BE2C (cell line): ENCODE data around the gene SLC26A9.
A peak's percentile ranks its signal among the peaks of the same experiment; 100 is the strongest.

Source experiments
- DNase-seq: peaks from one replicate; pipeline ENCODE4 v3.0.0-alpha.2; 2020
- H3K27me3 ChIP-seq: fragments of 250-450 bp; sonication (Bioruptor Pico); 2 replicates; pipeline ENCODE4 v1.5.1; 2020; ENCODE audit warnings: mild to moderate bottlenecking
- H3K36me3 ChIP-seq: fragments of 250-450 bp; sonication (Bioruptor Pico); 2 replicates; pipeline ENCODE4 v1.5.1; 2020; ENCODE audit warnings: mild to moderate bottlenecking
- H3K4me1 ChIP-seq: fragments of 250-450 bp; sonication (Bioruptor Pico); 2 replicates; pipeline ENCODE4 v1.5.1; 2020
- H3K4me3 ChIP-seq: 2 replicates; pipeline ENCODE4 v1.5.1; 2011; ENCODE audit warnings: low read depth, low read length
- H3K9me3 ChIP-seq: fragments of 250-450 bp; sonication (Bioruptor Pico); 2 replicates; pipeline ENCODE4 v1.5.1; 2020
- TF ChIP-seq, protein P1 (sequence below): IDR thresholded peaks from 2 replicates; pipeline ENCODE4 v1.5.1; 2012; ENCODE audit warnings: mild to moderate bottlenecking, low read depth, low read length

The SLC26A9 gene

GRCh38 chr1:205979301-205979700 is 36.0 kb upstream of the SLC26A9 start:
- Histone ChIP-seq H3K9me3 (no peaks in the 10 kb centered on the region), H3K27me3 (no peaks in the 10 kb centered on the region)
- TF ChIP-seq, protein P1, sequence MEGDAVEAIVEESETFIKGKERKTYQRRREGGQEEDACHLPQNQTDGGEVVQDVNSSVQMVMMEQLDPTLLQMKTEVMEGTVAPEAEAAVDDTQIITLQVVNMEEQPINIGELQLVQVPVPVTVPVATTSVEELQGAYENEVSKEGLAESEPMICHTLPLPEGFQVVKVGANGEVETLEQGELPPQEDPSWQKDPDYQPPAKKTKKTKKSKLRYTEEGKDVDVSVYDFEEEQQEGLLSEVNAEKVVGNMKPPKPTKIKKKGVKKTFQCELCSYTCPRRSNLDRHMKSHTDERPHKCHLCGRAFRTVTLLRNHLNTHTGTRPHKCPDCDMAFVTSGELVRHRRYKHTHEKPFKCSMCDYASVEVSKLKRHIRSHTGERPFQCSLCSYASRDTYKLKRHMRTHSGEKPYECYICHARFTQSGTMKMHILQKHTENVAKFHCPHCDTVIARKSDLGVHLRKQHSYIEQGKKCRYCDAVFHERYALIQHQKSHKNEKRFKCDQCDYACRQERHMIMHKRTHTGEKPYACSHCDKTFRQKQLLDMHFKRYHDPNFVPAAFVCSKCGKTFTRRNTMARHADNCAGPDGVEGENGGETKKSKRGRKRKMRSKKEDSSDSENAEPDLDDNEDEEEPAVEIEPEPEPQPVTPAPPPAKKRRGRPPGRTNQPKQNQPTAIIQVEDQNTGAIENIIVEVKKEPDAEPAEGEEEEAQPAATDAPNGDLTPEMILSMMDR, result no peak

DNA sequence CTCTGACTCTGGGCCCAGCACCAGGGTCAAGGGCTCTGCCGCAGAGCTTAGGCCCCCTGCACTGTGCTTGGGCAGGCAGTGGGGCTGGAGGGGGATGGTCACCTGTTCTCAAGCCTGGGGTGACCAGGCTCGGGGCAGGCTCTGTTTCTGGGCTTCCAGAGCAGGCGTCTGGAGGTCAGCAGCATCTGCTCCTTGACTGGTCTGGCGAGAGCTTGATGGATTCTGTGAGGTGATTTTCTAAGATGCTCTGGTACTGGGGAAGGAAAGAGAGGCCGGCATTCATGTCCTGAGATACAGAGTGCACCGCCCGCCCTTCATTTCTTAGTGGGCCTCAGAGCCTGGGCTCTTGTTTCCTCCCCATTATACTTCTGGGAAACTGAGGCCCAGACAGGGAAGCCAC is 35.4 kb upstream of the SLC26A9 start:
- peaks cover 10% of the 10 kb centered on the region for H3K4me1 ChIP-seq
- TF ChIP-seq, protein P1, result no peak
- H3K27me3 ChIP-seq, result no peaks in the 10 kb centered on the region
- H3K4me3 ChIP-seq, result no peak overlapping the region
- no peaks in the 10 kb centered on the region for H3K9me3 ChIP-seq
- H3K36me3 ChIP-seq, result no peaks in the 10 kb centered on the region
- no peak for DNase-seq

More at GRCh38 chr1:205979301-205979700, 36.0 kb upstream of the SLC26A9 start:
- H3K4me3 ChIP-seq, result no peak overlapping the region
- no peak for DNase-seq
- peaks cover 10% of the 10 kb centered on the region for H3K4me1 ChIP-seq
- H3K36me3 ChIP-seq, result no peaks in the 10 kb centered on the region

DNA sequence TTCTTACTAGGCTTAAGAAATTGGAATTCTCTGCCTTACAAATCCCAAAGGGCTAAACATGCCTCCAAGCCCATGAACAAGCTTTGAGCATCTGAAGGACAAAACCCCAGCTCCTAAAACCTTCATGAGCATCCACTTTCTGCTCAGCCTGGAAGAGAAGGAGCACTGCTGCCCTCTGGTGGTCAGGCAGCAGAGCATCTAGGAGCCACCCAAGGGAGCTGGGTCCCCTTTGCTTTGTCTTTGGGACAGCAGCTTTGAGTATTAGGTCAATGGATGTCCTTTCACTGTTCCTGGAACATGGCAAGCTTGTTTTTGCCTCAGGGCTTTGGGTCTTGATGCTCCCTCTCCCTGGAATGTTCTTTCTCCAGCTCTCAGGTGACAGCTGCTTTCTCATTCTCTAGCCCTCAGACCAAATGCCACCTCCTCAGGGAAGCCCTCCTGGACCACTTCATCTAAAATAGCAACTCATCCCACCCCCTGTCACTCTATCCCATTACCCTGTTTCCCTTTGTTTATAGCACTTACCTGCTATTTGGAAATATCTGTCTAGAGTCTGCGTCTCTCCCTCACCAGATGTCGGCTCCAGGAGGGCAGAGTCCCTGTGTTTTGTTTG is 34.3 kb upstream of the SLC26A9 start:
- H3K4me3 ChIP-seq, result no peak overlapping the region
- no peaks in the 10 kb centered on the region for H3K9me3 ChIP-seq
- TF ChIP-seq, protein P1, result peak; percentile 99
- peaks cover 10% of the 10 kb centered on the region for H3K4me1 ChIP-seq
- H3K27me3 ChIP-seq, result no peaks in the 10 kb centered on the region
- H3K36me3 ChIP-seq, result no peaks in the 10 kb centered on the region
- DNase-seq, result peak; percentile 85

DNA sequence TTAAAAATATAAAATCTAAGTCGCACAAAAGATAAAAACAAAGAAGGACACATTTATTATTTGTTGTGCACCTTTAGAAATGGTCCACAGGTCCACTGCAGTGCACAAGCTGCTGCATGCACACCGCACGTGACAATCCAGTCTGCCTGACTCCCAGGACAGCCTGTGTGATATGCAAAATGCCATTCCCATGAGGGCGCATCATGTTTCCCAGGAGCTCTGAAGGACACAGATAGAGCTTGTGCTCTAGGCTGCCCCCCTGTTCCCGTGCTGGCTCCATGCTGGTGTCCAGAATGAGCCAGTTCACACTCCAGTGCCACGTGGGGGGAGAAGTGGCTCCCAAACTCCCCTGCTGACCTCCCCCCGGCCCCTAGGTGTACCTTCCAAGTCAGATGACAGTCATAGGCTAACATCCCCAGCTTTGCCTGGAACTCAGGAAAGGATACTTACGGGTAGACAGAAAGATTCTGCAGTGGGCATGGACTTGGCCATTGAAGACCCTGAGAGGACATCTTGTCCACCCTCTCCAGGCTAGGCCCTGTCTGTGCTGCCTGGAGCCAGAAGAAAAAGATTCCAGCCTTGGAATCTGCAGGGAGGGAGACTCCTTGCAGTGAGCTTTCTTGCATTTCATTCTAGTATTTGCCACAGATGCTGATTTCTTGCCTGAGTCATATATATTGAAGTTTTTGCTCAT is 33.6 kb upstream of the SLC26A9 start:
- TF ChIP-seq, protein P1, result 0 out of 2 replicates have a peak, but pooled peaks have one; percentile 11
- DNase-seq, result peak; percentile 68
- peaks cover 10% of the 10 kb centered on the region for H3K4me1 ChIP-seq

GRCh38 chr1:205976036-205976435 is 32.8 kb upstream of the SLC26A9 start:
- H3K4me1 ChIP-seq, result peaks cover 10% of the 10 kb centered on the region
- no peaks in the 10 kb centered on the region for H3K9me3 ChIP-seq
- no peaks in the 10 kb centered on the region for H3K27me3 ChIP-seq
- TF ChIP-seq, protein P1, result no peak
- no peak for DNase-seq
- H3K4me3 ChIP-seq, result no peak overlapping the region
- H3K36me3 ChIP-seq, result no peaks in the 10 kb centered on the region

More for the DNA sequence above, 33.6 kb upstream of the SLC26A9 start:
- Histone ChIP-seq H3K36me3 (no peaks in the 10 kb centered on the region), H3K9me3 (no peaks in the 10 kb centered on the region), H3K4me3 (no peak overlapping the region), H3K27me3 (no peaks in the 10 kb centered on the region)
